NCI-H345 treated with DMSO at 0.1 percent for 48 hours (cell line): ENCODE results near the gene GLIS1.

ENCODE experiments used
- DNase-seq: peaks from one replicate; lab custom pipeline; 2025; ENCODE audit not compliant: unreplicated experiment; lab: John Stamatoyannopoulos, UW

Gene GLIS1

GRCh38 chr1:53678938-53679825 lies 59.8 kb downstream of the GLIS1 start:
- DNase-seq: no peak

DNA sequence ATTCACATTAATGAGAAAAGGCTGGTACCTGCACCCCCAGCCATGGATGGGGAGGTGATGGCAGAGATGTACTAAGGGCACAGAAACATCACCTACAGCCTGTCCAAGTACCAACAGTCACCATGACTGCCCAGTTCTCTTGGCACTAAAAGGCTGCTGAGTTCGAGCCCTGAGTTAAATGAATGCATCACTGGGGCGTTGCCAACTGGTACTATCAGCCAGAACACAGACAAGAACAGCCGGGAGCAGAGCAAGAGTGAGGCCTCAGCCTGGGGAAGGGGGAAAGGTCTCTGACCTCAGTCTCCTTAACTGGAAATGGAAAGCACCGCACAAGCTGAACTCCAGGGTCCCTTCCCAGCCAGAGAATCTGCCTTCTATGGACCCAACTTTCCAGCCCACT lies 60.5 kb downstream of the GLIS1 start:
- DNase-seq: no peak

DNA sequence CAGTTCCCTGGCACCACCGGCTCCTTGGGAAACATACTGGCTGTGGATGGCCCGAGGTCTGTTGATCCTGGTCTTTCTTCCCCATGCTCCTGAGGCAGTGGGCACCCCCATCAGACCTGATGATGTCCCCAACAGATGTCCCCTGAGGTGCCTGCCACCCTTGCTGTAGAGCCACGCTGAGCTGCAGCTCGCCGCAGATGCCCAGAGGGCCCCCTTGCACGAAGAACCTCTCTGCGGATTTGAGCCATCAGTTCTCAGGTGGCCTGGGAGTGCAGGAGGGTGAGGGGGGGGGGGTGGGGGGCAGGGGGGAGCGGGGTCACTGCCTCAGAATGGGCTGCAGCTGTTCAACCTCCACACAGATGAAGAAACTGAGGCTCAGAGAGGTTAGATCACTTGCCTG lies 60.9 kb downstream of the GLIS1 start:
- no peak for DNase-seq

- no peak for DNase-seq
Observed at GRCh38 chr1:53677486-53677885, 61.5 kb downstream of the GLIS1 start.

DNA sequence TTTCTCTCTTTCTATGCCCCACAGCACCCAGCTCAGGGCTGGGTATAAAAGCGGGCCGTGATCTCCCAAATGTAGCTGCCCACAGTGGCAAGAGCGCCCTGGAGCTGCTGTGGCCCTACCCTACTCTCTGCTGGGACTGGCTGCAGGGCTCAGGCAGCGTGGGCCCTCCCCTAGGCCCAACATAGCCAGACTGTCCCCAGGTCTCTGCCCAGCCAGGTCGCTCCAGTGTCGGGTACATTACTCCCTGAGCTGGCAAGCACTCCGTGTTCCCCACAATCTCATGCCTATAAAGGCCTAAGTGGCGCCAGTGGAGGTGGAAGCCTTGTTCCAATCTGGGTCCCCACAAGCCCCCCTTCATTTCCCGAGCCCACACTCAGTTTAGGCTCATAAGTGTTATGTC lies 66.2 kb downstream of the GLIS1 start:
- DNase-seq: no peak

DNA sequence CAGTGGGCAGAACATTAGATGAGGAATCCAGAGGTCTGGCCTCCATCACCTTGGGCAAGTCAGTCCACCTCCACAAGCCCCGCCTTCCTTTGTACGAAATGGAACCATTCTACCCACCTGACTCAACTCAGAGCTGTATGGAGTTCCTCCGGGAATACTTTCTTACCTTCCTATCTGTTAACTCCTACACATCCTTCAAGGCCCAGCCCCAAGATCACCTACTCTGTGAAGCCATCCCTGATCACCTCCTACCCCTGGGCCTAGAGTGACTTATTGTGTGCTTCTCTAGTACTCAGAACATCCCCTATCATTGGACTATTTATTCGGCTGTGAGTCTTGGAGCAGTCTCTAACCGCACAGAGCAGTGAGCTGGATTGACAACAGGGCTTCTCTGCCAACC lies 66.7 kb downstream of the GLIS1 start:
- DNase-seq: no peak

GRCh38 chr1:53669621-53670191 lies 69.3 kb downstream of the GLIS1 start:
- DNase-seq: no peak

- DNase-seq: no peak
Observed at GRCh38 chr1:53666566-53666965, 72.4 kb downstream of the GLIS1 start.

- no peak for DNase-seq
Observed at GRCh38 chr1:53665996-53666395, 73.0 kb downstream of the GLIS1 start.

- no peak for DNase-seq
Observed at GRCh38 chr1:53663529-53664300, 75.2 kb downstream of the GLIS1 start.

GRCh38 chr1:53662951-53663350 lies 76.0 kb downstream of the GLIS1 start:
- no peak for DNase-seq

- DNase-seq: no peak
Observed at GRCh38 chr1:53662169-53662568, 76.8 kb downstream of the GLIS1 start.

DNA sequence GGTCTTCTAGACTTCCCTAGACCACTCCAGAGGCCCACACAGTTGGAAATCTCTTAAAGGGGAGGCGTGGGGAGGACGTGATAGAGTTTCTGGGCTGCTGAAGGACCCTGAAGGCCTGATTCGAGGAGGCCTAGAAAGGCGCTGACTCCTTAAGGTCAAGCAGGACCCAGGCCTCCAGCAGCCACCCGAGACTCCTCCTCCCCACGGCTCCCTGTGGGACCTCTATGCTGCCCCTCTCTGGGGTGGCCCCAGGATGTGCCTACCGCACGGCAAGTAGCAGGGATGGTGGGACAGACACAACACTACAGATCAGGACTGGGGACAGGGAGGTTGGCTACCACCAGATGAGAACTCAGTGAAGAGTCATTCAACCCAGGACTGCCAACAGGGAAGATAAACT lies 77.5 kb downstream of the GLIS1 start:
- DNase-seq: no peak

DNA sequence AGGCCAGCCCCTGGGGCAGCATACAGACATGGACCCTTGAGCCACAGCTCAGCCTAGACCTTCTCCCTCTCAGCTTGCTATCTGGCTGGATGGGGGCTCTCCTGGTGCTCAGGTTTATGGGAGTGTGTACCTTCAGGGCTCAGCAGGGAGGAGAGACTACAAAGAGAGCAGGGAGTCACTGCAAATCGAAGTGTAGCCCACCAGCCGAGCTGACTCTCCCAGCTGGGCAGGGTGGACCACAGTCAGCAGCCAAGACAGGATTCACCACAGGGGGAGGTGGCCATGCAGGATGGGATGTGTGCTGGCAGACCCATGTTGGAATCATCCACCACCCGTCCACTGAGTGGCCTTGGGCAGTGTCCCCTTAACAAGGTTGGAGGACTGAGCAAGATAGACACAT lies 78.3 kb downstream of the GLIS1 start:
- DNase-seq: no peak

DNA sequence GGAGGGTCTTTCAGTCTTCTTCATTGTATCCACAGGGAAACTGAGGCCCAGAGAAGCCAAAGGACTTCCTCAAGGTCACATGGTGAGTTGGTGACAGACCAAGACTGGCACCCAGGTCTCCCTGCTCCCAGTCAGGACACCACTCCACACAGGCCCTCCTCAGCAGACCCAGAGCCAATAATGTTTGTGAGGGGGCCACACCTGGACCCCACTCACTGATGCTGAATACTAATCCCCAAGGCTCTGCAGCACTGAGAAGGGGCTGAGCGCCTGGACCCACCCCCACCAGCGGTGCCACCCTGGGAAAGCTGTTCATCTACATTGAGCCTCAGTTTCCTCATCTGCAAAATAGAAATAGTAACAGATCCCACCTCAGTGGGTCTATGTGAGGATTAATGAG lies 79.5 kb downstream of the GLIS1 start:
- no peak for DNase-seq

DNA sequence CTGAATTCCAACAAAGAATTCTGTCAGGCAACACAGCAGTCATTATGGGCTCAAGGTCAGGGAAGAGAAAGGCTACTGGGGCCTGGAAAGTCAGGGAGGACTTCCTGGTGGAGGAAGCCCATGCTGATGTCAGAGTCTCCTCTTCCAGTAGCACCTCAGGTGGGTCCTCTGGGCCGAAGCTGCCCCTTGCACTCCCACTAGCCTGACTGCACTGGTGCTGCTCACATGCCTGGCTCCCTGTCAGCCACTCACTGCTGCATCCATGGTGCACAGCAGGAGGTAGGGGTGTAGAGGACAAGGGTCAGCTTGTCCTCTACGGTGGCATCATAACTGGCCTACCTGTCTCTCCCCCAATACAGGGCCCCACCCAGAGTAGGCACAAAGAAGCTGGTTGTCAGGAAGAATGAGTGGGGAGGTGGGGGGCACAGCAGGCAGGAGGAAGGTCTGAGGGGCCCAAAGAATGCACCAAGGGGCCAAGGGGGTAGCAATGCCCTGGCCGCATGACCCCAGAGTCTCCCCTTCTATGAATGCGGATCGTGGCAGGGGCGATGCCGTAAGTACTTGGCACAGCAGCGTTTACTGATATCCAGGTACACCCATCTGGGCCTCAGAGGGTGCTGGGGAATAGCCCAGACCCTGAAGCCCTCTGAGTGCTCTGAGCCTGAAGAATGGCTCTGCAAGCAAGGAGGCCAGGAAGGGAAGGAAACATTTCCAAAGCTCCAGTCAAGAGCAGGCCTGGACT lies 80.3 kb downstream of the GLIS1 start:
- DNase-seq: no peak

DNA sequence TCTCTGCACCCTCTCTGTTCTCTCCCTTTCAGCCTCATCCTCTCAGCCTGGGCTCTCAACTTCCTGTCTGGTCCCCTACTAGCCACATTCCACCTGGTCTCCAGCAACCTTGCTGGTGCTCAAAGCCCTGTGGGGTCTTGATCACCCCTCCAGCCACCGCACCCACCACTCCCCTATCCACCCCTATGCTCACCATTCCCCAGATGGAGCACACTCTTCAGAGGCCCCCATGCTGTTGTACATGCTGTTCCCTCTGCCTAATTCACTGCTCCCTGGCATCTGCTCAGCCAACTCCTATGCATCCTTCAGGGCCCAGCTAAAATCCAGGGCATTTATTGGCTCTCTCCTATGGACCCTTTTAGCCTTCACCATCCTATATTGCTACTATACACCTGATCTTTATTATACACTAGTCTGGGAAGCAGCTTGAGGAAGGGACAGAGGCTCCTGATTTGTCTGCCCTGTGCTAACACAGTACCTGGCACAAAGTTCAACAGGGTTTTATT lies 81.0 kb downstream of the GLIS1 start:
- no peak for DNase-seq

DNA sequence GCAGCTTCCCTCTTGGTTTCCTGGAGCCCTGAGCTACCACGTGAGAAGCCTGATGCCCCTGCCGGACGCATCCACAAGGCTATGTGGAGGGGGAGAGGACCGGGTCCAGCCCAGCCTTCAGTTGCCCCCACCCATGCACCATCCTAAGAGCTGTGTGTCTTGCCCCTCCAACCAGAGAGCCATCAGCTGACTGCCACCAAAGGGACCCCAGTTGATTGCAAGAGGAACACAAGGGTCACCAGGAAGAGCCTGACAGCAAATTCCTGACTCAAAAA lies 81.5 kb downstream of the GLIS1 start:
- DNase-seq: no peak

DNA sequence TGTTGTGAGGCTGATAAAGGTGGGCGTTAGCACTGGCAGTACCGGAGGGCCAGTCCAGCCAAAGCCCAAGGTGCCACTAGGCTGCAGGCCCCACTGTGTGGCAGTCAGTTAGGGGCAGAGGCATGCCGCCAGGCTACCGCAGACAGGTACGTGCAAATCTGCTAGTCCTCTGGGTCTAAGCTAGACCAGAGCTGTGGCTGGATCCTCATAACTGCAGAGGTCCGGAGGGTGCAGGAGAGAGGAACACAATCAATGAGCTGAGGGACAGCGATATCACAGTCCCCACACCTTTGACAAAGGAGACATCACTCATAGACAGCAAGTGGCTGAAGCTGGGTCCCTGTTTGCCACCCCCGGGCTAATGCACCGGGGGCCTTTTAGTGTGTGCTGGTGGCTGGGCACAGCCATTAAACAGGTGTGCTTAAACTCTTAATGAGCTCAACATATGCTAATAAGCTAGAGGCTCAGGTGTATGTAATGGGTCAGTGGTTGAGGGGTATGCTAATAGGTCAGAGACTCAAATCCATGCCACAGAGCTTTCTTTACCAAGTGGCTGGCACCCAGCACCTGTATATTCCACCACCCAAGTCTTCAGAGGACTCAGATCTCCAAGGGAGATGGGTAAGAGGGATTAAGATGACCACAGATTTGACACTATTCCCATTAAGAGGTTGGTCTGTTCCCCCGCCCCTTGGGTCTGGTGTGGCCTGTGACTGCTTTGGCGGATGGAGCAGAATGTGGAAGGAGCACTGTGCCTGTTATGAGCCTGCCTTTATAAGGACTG lies 82.0 kb downstream of the GLIS1 start:
- no peak for DNase-seq

DNA sequence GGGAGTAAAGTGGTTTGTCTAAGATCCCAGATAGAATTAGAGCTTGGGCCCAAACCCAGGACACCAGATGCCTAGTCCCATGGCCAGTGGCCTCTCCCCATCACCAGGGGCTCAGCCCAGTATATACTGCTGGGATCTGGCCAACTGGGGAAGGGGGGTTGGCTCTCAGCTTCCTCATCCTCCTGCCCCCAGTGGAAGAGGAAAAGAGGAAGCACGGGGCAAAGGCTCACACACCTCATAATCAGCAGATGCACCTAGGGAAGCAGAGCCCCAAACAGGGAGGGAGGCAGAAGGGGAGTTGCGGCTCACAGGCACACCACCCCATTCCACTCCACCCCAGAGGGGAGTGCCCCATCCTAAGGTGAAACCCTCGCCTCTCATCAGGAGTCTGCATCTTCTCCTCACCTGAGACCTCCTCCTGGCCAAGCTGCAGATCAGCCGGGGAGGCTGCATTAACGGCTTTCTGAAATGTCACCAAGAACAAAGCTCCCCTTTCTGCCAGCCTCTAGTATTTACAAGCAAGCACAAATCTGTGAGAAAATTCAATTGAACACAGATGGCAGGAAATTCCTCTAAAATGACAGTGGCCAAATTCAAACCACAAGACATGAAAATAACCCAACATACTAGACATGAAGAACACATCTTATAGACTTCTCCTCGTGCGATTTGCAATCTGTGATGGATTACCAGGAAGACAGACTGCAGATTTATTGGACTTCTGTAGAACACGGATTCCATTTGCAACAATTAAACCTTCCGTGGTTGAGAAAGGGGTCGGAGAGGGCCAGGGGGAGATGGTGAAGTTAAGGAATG lies 82.8 kb downstream of the GLIS1 start:
- no peak for DNase-seq
